Activated CD8-positive, alpha-beta memory T cell treated with anti-CD3 and anti-CD28 coated beads, Interleukin-2, amount 50 U/mL, for 24 hours (primary cell): ENCODE measurements around the gene PPM1H.

Source experiments
- DNase-seq: peaks from one replicate; pipeline ENCODE4 v3.0.0-alpha.2; 2020; ENCODE audit errors: extremely low read depth

Gene PPM1H

GRCh38 chr12:62604871-62605270 lies 330.1 kb downstream of the PPM1H start:
- DNase-seq, result no peak

- DNase-seq, result no peak
These were observed 330.6 kb downstream of the PPM1H start for GRCh38 chr12:62604373-62604772.

DNA sequence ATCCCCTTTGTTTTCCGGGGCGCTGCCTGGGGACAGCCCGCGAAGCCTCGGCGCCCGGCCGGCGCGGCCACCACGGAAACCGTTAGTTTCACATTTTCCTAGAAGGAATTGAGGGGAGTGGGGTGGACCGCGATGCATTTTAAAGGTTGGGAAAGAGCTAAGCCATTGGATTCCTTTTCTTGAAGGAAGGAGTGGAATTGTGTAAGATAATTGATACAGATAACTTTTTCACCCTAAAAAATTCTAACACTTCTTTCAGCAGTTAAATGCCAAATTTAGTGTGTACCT lies 331.2 kb downstream of the PPM1H start:
- DNase-seq, result peak; percentile 40

DNA sequence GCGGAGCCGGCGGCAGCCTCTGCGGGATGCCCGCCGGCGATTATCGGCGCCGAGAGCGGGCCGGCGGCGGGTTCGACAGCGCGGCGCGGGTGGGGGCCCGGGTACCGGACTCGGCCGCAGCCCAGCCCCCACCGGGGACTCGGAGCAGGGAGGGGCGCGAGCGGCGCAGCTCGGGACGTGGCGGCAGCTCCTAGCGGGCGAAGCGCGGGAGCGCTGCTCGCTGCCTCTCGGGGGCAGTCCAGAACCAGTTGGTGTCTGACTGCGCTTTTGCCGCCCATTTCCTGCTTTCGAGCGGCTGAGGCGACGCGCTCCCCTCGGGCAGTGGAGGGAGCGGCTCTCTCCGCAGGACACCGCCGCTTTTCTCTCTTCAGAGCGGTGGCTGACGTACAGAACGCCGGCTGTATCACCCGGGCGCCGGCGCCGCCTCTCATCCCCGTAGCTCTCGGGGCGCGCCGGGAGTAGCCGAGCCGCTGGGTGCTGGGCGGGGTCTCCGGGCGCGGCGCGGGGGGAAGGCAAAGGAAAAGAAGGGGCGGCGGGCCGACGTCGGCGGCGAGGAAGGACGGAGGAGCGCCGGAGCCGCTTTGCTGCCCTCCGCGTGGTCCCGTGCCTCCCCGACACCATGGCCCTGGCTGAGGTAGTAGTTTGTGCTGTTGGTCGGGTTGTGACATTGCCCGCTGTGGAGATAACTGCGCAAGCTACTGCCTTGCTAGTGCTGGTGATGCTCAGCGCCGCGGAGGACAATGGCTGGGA lies 331.7 kb downstream of the PPM1H start:
- DNase-seq, result peak; percentile 46

GRCh38 chr12:62602255-62603060 lies 332.5 kb downstream of the PPM1H start:
- DNase-seq, result peak; percentile 72

- DNase-seq, result no peak
These were observed 333.2 kb downstream of the PPM1H start for GRCh38 chr12:62601765-62602164.

GRCh38 chr12:62599854-62600437 lies 335.0 kb downstream of the PPM1H start:
- DNase-seq, result no peak

- DNase-seq, result no peak
These were observed 336.1 kb downstream of the PPM1H start for GRCh38 chr12:62598846-62599245.

DNA sequence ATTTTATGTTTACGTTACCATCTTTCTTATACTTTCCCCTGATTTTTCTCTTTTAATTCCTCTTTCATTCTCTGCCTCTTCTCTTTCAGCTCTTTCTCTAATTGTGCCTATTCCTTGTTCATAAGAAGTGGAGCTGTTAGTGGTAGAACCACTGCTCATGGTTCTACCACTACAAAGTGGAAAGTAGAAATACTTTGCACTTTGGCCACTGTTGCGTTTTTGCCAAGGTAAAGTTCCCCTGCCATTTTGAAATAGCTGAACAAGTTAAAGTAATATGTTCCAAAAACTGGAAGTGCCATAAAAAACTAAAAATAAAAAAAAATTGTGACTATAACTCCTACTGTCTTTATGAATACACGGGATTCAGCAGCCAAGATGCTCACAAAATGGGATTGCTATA lies 337.7 kb downstream of the PPM1H start:
- DNase-seq, result no peak
